IMR-90 (cell line): Measurements from ENCODE around the gene MTHFSD. TPM values are rescaled to one million over a fixed set of nuclear protein-coding genes. Genes with fewer than 3 reads are reported as not detected.

Source experiments
- ATAC-seq: fragments of 200-7000 bp; cut with Tn5 transposase; 2 replicates; pipeline ENCODE4 v1.9.1; 2020; ENCODE audit warnings: low read depth, mild to moderate bottlenecking, moderate library complexity
- BruUV-seq: library from RNA; stranded (reverse); fragments of 400-500 nt; replicated peaks from 2 replicates; lab custom pipeline; 2021; lab: Mats Ljungman, UMichigan
- CTCF ChIA-PET: fragments of 300-600 bp; formaldehyde crosslinking; extraction: SDS; loops from one replicate; lab custom pipeline; 2021; ENCODE audit warnings: antibody characterized with exemption; lab: Yijun Ruan, JAX
- POLR2A ChIA-PET: fragments of 300-600 bp; sonication (Branson Sonifier 250); formaldehyde crosslinking; loops from one replicate; lab custom pipeline; 2022; ENCODE audit warnings: antibody characterized with exemption; ENCODE audit not compliant: unreplicated experiment; lab: Charles Lee
- DNase-seq: peaks from one replicate; pipeline ENCODE4 v3.0.0; 2013
- H2AFZ ChIP-seq: replicated peaks from 2 replicates; pipeline ENCODE3; 2013; ENCODE audit warnings: low read length, mild to moderate bottlenecking; ENCODE audit not compliant: poor library complexity
- H2AK5ac ChIP-seq: 2 replicates; pipeline ENCODE4 v1.6.1; 2013; ENCODE audit warnings: low read depth, low read length, inconsistent platforms
- H2AK9ac ChIP-seq: replicated peaks from 2 replicates; pipeline ENCODE3; 2013; ENCODE audit warnings: mild to moderate bottlenecking, low read depth, low read length, moderate library complexity; ENCODE audit not compliant: poor library complexity
- H2BK120ac ChIP-seq: 2 replicates; pipeline ENCODE4 v1.6.1; 2013; ENCODE audit warnings: low read depth, low read length, inconsistent platforms
- H2BK15ac ChIP-seq: 3 replicates; pipeline ENCODE4 v1.6.1; 2013; ENCODE audit warnings: low read depth, low read length, inconsistent platforms
- H2BK20ac ChIP-seq: 2 replicates; pipeline ENCODE4 v1.6.1; 2013; ENCODE audit warnings: low read depth, mild to moderate bottlenecking, inconsistent platforms, low read length, moderate library complexity
- H2BK5ac ChIP-seq: 2 replicates; pipeline ENCODE4 v1.6.1; 2013; ENCODE audit warnings: mild to moderate bottlenecking, low read depth, low read length, inconsistent platforms; ENCODE audit not compliant: poor library complexity, severe bottlenecking
- H3K14ac ChIP-seq: replicated peaks from 2 replicates; pipeline ENCODE4 v1.6.1; 2013; ENCODE audit warnings: low read depth, low read length, inconsistent platforms
- H3K18ac ChIP-seq: 2 replicates; pipeline ENCODE4 v1.6.1; 2013; ENCODE audit warnings: low read depth, low read length, control low read depth
- H3K23ac ChIP-seq: 2 replicates; pipeline ENCODE4 v1.6.1; 2013; ENCODE audit warnings: low read depth, low read length, inconsistent platforms
- H3K27ac ChIP-seq: 2 replicates; pipeline ENCODE4 v1.5.1; 2013; ENCODE audit warnings: mild to moderate bottlenecking, control low read depth, low read length; ENCODE audit not compliant: insufficient read depth
- H3K27me3 ChIP-seq: 2 replicates; pipeline ENCODE4 v1.6.1; 2013; ENCODE audit warnings: low read length; ENCODE audit not compliant: control insufficient read depth, insufficient read depth
- H3K36me3 ChIP-seq: 2 replicates; pipeline ENCODE4 v1.6.1; 2013; ENCODE audit warnings: low read length, mixed read lengths; ENCODE audit not compliant: control insufficient read depth, insufficient read depth
- H3K4ac ChIP-seq: 2 replicates; pipeline ENCODE4 v1.6.1; 2013; ENCODE audit warnings: low read depth, low read length, inconsistent platforms
- H3K4me1 ChIP-seq: 2 replicates; pipeline ENCODE4 v1.6.1; 2013; ENCODE audit warnings: low read length, mixed read lengths; ENCODE audit not compliant: control insufficient read depth, insufficient read depth
- H3K4me2 ChIP-seq: 2 replicates; pipeline ENCODE4 v1.6.1; 2013; ENCODE audit warnings: low read depth, mild to moderate bottlenecking, control low read depth, low read length, moderate library complexity
- H3K4me3 ChIP-seq: 2 replicates; pipeline ENCODE4 v1.5.1; 2013; ENCODE audit warnings: low read depth, mild to moderate bottlenecking, control low read depth, low read length, moderate library complexity; ENCODE audit not compliant: insufficient read depth
- H3K56ac ChIP-seq: 2 replicates; pipeline ENCODE4 v1.6.1; 2013; ENCODE audit warnings: low read length, inconsistent platforms; ENCODE audit not compliant: insufficient read depth; ENCODE audit errors: extremely low read depth
- H3K79me1 ChIP-seq, 2 experiments: 2 replicates each; pipeline ENCODE4 v1.6.1; 2013; ENCODE audit warnings: low read length in 2 of 2, inconsistent platforms in 1 of 2, low read depth in 1 of 2
- H3K9ac ChIP-seq: 2 replicates; pipeline ENCODE4 v1.6.1; 2013; ENCODE audit warnings: low read depth, low read length, control low read depth
- H3K9me1 ChIP-seq: 2 replicates; pipeline ENCODE4 v1.6.1; 2013; ENCODE audit warnings: low read length, inconsistent platforms; ENCODE audit not compliant: insufficient read depth
- H3K9me3 ChIP-seq: 2 replicates; pipeline ENCODE4 v1.6.1; 2013; ENCODE audit warnings: low read length; ENCODE audit not compliant: control insufficient read depth, insufficient read depth
- H4K20me1 ChIP-seq: 2 replicates; pipeline ENCODE4 v1.6.1; 2013; ENCODE audit warnings: low read length, inconsistent platforms; ENCODE audit not compliant: insufficient read depth
- H4K5ac ChIP-seq: 2 replicates; pipeline ENCODE4 v1.6.1; 2013; ENCODE audit warnings: mild to moderate bottlenecking, low read depth, low read length, control low read depth
- H4K8ac ChIP-seq, 2 experiments: 2 replicates each; pipeline ENCODE4 v1.6.1; 2013; ENCODE audit warnings: low read depth in 2 of 2, low read length in 2 of 2, control low read depth in 1 of 2, inconsistent platforms in 1 of 2
- H4K91ac ChIP-seq: 2 replicates; pipeline ENCODE4 v1.6.1; 2013; ENCODE audit warnings: low read depth, low read length, inconsistent platforms; ENCODE audit not compliant: insufficient read depth
- RFX5 ChIP-seq: IDR thresholded peaks from 2 replicates; pipeline ENCODE4 v1.8.0; 2012; ENCODE audit warnings: low read depth, mild to moderate bottlenecking, low read length, moderate library complexity
- WGBS, 2 experiments: methylation state at CpG; one replicate each; pipeline versions ENCODE4 v1.1.5 to v1.1.7; 2013; ENCODE audit warnings: missing lambda C conversion rate in 2 of 2; ENCODE audit not compliant: insufficient read length in 1 of 2; ENCODE audit errors: extremely low coverage in 2 of 2; 5-methylcytosine and 5-hydroxymethylcytosine counted together
- dilution Hi-C: fragments of 300-500 bp; cut with HindIII; formaldehyde crosslinking; loops from one replicate; pipeline ENCODE4 v1.14.3; 2018; ENCODE audit warnings: low sequenced_read_pairs; ENCODE audit not compliant: unreplicated experiment
- in situ Hi-C: fragments of 300-500 bp; cut with MboI; formaldehyde crosslinking; loops from 3 replicates; pipeline ENCODE4 v1.14.3; 2019; ENCODE audit warnings: low sequenced_read_pairs, inconsistent platforms, mixed read lengths
- intact Hi-C: fragments of 100-400 bp; cut with micrococcal nuclease; formaldehyde crosslinking; loops from 2 replicates; pipeline ENCODE4 v1.10.0; 2022
- polyA plus RNA-seq, 3 experiments: library from polyadenylated mRNA; depleted of rRNA; stranded (reverse); fragments of >200 nt; gene quantifications; 2 replicates each; pipeline ENCODE4 v1.2.3, GENCODE V29; 2012; ENCODE audit warnings: low replicate concordance in 1 of 3
- total RNA-seq: library from RNA; depleted of rRNA; stranded (reverse); fragments of >200 nt; gene quantifications from 2 replicates; pipeline ENCODE4 v1.2.3, GENCODE V29; 2012

MTHFSD gene
- total and polyA plus RNA-seq, 2 of the 4 experiments (the other 2 are of a cell fraction), result 8.2 to 16.8 TPM

DNA sequence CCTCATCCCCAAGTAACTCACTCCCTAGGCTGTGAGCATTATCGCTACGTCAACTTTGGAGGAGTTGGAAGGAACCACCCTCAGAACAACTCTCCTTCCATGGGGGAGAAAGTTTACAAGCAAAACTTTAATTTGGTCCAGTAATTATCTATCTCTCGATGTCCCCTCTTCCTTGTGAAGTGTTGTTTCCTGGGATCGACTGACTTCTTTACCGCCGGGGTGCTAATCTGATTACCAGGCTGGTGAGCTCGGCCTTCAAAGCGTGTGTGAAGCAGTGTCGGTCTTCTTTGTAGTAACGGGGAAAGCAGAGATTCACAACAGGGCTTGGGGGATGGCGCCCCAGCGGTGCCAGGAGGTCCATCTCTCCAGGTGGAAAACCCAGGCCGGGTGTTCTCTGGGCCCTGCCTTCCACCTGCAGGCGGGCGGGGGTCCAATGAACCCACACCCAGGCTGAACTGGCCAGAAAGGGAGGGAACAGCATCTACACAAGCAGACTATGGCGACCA, 59.2 kb downstream of the MTHFSD start:
- no peak overlapping the region for H3K9ac ChIP-seq
- peak overlapping the region; percentile 20 for H3K4ac ChIP-seq
- H2BK120ac ChIP-seq, result peak overlapping the region; percentile 17; the same call in 1 of the 2 replicates
- 100% methylated on average over 4 of the region's 16 CpGs; no CpG with 5 or more reads in 1 of the 2 experiments for WGBS, 2 experiments
- no peak overlapping the region for H2AK9ac ChIP-seq
- peaks cover 15 to 61% of the 10 kb centered on the region in 2 experiments for H3K79me1 ChIP-seq
- in situ Hi-C loops, result no loop called here
- H3K36me3 ChIP-seq, result peaks cover 66% of the 10 kb centered on the region
- H3K27ac ChIP-seq, result no peak overlapping the region
- no peaks in the 10 kb centered on the region for H3K27me3 ChIP-seq
- no peak overlapping the region for H3K4me2 ChIP-seq
- no peak for ATAC-seq
- dilution Hi-C loops, result no loop called here
- CTCF ChIA-PET, result no interaction called here
- no peak for DNase-seq
- H4K91ac ChIP-seq, result peak overlapping the region; percentile 8; the same call in 1 of the 2 replicates
- peaks cover 54% of the 10 kb centered on the region for H3K4me1 ChIP-seq
- peaks cover 36% of the 10 kb centered on the region for H3K9me1 ChIP-seq
- H4K20me1 ChIP-seq, result peaks cover 96% of the 10 kb centered on the region
- no peak overlapping the region for H2BK20ac ChIP-seq
- peak overlapping the region; percentile 8; the same call in 1 of the 2 replicates for H3K23ac ChIP-seq
- H3K14ac ChIP-seq, result 0 out of 2 replicates have a peak overlapping the region, but pooled peaks have one; percentile 20
- H3K4me3 ChIP-seq, result no peak overlapping the region
- no peak overlapping the region for H4K5ac ChIP-seq
- no peak overlapping the region for H2AFZ ChIP-seq
- no peaks in the 10 kb centered on the region for H3K9me3 ChIP-seq
- H2AK5ac ChIP-seq, result no peak overlapping the region; the same call in 1 of the 2 replicates
- no peak overlapping the region for H3K56ac ChIP-seq
- BruUV-seq, result no TSS peak
- intact Hi-C loops, result no loop called here
- no peak overlapping the region for H2BK15ac ChIP-seq
- no peak overlapping the region for H2BK5ac ChIP-seq
- no peak overlapping the region for H3K18ac ChIP-seq
- TF ChIP-seq RFX5, result no peak
- H4K8ac ChIP-seq, result peak overlapping the region; percentile 8 to 12; a peak in 2 of 4 replicates
- POLR2A ChIA-PET, result no interaction called here
